HG02884 (cell line): Measurements from ENCODE around the gene LDHA.
"Not testable (repeated sequence)": the region's sequence is repeated elsewhere in the genome, so short reads cannot be mapped to it uniquely, and the experiment has no call there.

Source experiments
- ATAC-seq: cut with Tn5 transposase; IDR thresholded peaks from one replicate; pipeline ENCODE4 v1.9.1; 2021; ENCODE audit warnings: mild to moderate bottlenecking, moderate library complexity; ENCODE audit not compliant: unreplicated experiment

The LDHA gene

DNA sequence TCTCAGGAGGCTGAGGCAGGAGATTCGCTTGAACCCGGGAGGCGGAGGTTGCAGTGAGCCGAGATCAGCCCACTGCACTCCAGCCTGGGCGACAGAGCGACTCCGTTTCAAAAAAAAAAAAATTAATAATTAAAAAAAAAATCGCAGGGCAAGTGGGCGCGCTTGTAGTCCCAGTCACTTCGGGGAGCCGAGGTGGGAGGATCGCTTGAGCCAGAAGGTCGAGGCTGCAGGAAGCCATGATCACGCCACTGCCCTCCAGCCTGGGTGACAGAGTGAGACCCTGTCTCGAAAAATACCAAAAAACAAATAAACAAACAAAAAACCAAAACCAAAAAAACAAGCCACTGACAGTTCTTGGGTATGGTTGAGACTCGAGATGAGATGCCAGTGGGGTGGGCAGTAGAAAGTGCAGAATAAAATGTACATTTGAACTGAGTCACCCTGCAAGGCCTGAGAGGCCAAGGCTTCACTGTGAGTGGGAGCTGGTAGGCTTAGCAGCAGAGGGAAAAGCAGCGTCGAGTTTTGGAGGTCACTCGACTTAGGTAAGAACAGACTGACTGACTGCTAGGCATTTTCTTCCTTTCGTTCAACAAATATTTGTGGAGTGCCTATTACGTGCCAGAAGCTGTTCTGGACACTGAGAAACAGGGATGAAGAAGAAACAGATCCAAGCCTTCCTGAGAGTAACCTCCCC lies 635 bp upstream of the LDHA start:
- ATAC-seq: peak; percentile 9

DNA sequence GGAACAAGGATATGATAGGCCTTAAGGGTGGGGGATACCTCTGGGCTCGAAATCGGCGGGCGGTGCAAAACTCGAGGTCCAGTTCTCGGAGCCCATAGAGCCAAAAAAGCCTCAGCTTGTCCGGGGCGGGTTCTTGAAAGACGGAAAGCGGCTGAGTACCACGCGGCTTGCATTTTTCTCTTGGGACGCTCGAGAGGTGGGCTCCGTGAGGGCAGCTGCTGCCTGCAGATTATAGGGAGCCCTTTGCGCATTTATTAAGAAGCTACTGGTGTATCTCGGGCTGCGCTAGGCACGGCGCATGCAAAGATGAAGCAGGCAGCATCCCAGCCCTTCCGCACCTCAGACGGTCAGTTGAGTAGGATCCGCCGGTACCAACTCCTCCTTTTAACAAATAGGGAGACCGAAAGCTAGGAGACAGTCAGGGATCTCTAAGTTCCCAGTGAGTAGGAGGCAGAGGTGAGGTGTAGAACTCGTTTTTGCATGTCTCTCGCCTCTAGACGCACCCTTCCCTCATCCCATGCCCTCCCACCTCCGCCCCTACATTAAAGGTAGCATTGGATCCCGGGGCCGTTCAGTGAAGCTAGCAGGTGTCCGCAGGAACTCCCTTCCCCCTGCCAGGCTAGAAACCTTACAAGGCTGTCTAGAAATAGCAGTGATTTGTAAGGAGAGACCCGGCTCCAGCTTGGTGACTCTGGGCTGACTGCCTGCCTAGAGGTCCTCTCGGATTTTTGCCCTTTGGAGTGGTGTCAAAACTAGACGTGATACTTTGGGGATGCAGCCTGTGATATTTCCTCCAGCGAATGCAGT lies 768 bp downstream of the LDHA start:
- ATAC-seq: no peak

DNA sequence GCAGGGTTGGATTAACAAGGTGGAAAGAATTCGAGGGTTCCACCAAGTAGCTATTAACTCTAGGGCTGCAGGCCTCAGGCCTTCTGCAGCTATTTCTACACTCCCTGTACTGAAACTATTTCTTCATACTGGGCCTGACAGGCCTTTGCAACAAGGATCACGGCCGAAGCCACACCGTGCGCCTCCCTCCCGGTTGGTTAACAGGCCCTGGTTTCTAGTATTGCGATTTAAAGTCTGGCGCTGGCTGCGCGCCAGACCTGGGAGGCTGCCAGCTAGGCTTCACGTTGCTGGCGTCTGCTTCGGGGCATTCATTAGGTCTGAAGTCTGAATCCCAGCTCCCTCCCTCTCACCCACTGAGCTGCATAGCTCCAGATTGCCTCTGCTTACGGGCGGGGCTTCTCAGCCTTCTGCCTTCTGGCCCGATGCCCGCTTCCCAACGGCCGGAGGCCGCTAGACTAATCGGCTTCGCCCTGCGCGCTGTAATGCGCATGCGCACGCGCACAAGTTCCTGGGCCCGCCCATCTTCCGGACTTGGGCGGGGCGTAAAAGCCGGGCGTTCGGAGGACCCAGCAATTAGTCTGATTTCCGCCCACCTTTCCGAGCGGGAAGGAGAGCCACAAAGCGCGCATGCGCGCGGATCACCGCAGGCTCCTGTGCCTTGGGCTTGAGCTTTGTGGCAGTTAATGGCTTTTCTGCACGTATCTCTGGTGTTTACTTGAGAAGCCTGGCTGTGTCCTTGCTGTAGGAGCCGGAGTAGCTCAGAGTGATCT lies 1.6 kb downstream of the LDHA start:
- peak; percentile 59 for ATAC-seq

DNA sequence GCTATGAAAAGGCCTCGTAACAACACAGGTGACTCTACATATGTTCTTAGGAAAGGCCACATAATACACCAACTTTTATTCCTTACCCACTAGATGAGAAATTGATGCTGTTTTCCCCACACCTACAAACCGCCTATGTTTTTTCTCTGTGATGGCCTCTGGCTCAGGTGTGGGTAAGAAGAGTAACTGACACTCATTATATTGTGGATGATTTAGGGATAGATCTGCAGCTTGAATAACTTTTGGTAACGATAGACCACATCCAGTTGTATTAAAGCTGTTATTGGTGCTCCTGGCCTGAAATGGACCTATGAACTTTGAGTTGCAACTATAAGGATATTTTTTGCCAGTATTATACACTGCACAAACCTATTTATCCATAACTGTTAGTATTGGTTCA lies 3.6 kb downstream of the LDHA start:
- no peak for ATAC-seq

GRCh38 chr11:18401077-18401476 lies 6.7 kb downstream of the LDHA start:
- ATAC-seq: not testable (repeated sequence)

- ATAC-seq: no peak
Measured at GRCh38 chr11:18404062-18404461, 9.7 kb downstream of the LDHA start.

GRCh38 chr11:18407400-18407799 lies 13.0 kb downstream of the LDHA start:
- ATAC-seq: not testable (repeated sequence)

DNA sequence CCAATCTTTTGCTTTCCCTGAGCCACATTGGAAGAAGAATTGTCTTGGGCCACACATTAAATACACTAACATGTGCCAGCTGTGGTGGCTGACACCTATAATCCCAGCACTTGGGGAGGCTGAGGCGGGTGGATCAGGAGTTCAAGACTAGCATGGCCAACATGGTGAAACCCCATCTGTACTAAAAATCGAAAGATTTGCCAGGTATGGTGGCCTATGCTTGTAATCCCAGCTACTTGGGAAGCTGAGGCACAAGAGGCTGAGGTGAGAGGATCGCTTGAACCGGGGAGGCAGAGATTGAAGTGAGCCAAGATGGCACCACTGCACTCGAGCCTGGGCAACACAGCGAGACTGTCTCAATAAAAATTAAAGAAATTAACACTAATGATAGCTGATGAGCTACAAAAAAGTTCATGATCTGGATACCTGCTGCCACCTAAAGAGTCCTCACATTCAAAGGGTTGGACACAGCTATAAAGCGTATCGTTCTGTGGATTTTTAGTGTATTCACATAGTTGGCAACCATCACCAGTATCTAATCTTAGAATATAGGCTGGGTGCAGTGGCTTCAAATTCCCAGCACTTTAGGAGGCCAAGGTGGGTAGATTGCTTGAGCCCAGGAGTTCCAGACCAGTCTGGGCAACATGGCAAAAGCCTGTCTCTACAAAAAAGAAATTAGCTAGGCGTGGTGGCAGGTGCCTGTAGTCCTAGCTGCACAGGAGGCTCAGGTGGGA lies 14.4 kb downstream of the LDHA start:
- no peak for ATAC-seq

GRCh38 chr11:18416459-18416858 lies 22.1 kb downstream of the LDHA start:
- no peak for ATAC-seq

- ATAC-seq: no peak
Measured at GRCh38 chr11:18419040-18419439, 24.7 kb downstream of the LDHA start.

- no peak for ATAC-seq
Measured at GRCh38 chr11:18420067-18420466, 25.7 kb downstream of the LDHA start.

DNA sequence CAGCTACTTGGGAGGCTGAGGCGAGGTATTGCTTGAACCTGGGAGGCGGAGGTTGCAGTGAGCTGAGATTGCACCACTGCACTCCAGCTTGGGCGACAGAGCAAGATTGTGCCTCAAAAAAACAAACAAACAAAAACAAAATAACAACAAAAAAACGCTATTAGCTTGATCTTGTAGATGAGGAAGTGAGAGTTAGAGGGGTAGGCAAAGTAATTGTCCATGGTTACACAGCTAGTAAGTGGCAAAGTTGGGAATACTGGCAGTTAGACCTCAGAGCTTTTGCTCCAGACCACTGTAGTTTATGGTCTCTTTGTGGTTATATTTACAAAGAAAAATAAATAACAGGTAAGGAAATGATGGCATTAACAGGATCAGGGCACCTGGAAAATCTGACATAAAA lies 32.9 kb downstream of the LDHA start:
- ATAC-seq: no peak

DNA sequence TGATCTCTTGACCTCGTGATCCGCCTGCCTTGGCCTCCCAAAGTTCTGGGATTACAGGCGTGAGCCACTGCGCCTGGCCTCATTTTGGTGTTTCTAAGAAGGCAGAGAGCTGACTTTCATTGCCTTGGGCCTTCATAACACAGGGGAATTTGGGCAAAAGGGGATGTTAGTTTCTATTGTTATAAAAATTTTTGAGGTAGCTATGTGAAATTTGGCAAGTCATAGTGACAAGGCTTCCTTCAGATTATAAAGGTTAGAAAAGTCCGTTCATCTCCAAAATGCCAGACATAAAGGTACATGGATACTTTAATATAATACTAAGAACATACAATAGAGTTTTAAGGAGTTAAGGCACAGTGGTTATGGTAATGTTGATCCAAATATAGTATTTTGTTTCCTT lies 35.0 kb downstream of the LDHA start:
- no peak for ATAC-seq

DNA sequence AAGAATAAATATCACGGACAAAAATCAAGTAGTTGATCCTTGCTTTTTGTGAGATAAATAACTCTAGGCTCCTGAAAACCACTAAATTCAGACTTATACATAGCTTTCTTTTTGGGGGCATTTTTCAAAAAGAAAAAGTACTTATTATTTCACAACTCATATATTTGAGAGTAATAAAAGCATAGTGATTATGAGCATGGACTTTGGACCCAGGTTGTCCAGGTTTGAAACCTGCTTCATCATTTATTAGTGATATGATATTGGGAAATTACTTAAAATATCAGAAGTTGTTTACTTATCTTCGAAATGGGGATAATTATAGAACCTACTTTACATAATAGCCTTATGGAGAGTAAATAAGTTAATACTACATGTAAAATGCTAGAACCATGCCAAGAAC lies 44.3 kb downstream of the LDHA start:
- no peak for ATAC-seq

GRCh38 chr11:18449251-18449650 lies 54.9 kb downstream of the LDHA start:
- no peak for ATAC-seq

DNA sequence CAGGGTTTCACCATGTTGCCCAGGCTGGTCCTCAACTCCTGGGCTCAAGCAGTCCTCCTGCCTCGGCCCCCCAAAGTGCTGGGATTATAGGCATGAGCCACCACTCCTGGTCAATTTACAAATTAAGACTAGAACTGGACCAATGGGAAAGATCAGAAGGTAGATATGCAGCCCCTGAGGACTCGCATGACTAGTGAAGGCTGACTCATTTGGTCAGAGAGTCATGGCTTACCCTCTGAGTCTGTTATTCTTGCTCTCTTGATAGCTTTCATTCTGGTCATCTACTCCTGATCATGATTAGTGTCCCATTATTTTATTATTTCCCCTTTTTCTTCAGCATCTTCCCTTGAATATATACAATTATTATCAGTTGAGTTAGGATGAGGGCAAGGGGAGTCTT lies 58.6 kb downstream of the LDHA start:
- no peak for ATAC-seq

- ATAC-seq: no peak
Measured at GRCh38 chr11:18455686-18456372, 61.5 kb downstream of the LDHA start, which contains the start of gene LDHAL6A. LDHAL6A (plus strand) TSS chr11:18455856; CDS start chr11:18456681, 825 bp downstream.

DNA sequence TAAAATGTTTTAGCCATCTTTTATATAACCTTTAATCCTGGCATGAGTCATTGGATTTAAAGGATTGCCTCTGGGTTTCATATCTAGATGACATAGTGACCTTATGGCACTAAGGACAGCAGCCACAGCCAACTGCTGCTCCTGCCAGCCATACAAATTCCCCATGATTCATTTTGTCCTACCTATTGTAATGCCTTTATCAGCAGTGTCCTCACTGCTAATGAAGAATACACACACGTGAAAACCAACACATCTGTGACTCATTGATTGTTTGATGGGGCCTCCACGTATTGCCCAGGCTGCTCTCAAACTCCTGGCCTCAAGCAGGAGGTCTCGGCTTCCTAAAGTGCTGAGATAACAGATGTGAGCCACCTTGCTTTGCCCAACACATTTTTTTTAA lies 63.1 kb downstream of the LDHA start:
- ATAC-seq: no peak
